Activated T-cell treated with anti-CD3 and anti-CD28 coated beads for 1 hour (primary cell): ENCODE measurements around the gene ABLIM2.
A peak's percentile ranks its signal among the peaks of the same experiment; 100 is the strongest.
"Not testable (repeated sequence)": the region's sequence is repeated elsewhere in the genome, so short reads cannot be mapped to it uniquely, and the experiment has no call there.

Source experiments
- DNase-seq: peaks from one replicate; pipeline ENCODE4 v3.0.0-alpha.2; 2020; ENCODE audit warnings: low read depth

Gene ABLIM2

DNA sequence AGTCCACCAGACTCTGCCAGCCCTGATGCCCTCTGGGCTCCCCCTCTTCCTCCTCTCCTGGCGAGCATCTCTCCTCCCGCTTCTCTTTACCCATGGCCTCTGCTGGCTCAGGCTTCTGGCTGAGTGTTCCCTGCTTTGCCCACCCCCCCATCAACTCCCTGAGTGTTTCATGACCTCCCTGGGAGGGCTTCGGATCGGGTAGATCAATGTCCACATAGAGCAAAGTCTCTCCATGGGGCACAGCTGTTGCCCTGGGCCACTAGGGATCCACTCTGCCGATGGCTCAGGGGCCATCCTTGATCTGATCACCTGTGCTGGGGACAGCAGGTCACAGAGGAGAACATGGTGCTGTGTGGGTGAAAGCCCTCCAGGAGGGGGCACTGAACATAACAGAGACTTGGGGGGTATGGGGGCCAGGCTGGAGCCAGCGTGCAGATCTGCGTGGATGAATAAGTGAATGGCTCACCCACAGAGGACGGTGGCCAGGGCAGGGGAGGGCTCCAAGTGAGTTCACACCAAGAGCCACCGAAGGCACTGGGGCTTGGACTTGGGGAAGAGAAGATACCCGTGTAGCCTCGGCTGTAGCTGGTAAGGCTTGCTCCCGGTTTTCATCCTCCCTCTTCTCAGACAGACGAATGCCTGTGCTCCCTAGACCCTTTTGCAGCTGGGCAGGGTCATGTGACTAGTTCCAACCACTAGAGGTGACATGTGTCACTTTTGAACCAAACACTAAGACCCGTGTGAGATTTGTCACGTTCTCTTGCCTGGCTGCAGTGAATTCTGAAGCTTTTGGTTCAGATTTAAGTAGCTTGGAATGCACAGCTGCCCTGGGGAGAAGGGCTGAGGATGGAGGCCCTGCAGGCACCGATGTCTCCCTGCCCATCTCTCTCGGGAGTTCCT, 195.8 kb downstream of the ABLIM2 start:
- no peak for DNase-seq

DNA sequence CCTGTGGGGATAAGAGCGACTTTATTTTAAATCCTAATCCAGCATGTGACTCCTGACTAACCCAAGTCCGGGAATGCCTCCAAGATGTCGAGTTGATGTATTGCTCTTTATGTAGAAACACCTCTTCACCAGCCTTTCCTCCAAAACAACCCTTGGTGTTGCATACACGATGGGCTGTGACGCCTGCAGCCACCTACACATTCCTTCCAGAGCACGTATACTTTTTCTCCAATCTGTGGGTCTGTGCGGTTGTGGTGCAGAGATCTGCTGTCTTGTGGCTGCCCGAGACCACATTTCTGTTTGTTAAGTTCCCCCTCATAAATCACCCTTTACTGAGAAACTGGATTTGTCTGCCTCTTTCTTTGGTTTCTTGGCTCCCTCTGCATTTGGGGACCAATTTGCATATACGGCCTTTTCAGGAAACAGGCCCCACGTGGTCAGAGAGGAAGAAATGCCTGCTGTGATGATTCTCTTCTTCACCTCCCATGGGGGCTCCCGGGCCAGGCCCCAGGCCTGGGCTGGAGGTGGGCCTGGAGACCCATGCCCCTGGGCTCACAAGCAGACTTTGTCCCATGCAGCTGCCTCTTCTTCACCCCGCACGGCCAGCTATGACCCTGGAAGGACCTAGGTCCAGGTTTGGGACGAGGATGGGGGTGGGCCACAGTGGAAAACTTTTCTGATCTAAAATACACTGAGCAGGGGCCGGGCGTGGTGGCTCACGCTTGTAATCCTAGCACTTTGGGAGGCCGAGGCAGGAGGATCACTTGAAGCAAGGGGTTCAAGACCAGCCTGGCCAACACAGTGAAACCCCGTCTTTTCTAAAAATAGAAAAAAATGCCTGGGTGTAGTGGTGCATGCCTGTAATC, 197.6 kb downstream of the ABLIM2 start:
- no peak for DNase-seq

DNA sequence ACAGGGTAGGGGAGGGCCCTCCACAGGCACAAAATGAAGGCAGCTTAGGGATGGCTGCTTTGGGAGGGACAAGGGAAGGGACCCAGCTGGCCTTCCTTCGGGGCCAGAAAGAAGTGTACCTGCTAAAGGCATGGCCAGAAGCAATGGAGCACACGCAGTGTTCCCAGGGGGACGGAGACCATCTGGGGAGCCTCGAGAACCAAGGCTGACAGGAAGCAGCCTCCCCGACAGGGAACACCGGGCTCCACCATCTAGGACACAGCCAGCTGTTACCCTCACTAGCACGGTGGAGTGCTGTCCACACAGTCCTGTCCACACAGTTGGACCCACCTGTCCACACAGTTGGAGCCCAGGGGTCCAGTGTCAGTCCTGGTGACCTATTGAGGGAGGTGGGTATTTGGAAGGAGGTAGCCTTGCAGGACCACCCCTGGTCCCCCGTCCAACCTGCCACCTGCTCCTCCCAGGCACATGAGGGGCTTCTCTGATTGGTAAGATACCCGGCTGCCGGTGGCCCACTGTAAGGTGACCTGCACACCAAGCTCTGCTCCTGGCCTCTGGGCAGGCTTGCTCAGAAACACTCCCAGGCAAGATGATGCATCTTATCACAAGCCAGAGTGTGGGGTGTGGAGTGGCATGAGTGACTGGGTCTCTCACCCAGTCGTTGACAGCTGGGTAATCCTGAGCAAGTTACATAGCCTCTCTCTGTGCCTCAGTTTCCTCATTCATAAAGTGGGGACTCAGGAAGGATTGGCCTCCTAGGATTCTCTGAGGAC, 198.4 kb downstream of the ABLIM2 start:
- DNase-seq, result no peak

DNA sequence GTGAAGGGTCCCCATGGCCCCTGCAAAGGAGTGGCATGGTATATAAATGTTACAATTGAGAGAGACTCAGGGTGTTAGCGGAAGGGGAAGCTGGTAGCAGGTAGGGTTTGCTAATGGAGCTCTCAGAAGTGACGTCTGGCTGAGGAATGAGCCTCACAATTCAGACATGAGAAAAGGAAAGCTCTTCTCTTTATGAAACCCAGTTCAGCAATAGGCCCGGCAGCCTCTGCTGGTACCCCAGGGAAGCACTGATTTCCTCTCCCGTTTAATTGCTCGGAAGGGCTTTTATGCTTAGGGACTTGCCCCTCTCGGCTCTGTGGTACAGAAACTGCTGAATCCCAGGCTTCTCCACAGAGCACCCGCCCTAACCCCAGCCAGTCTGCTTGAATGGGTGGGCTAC, 199.5 kb downstream of the ABLIM2 start:
- DNase-seq, result no peak

DNA sequence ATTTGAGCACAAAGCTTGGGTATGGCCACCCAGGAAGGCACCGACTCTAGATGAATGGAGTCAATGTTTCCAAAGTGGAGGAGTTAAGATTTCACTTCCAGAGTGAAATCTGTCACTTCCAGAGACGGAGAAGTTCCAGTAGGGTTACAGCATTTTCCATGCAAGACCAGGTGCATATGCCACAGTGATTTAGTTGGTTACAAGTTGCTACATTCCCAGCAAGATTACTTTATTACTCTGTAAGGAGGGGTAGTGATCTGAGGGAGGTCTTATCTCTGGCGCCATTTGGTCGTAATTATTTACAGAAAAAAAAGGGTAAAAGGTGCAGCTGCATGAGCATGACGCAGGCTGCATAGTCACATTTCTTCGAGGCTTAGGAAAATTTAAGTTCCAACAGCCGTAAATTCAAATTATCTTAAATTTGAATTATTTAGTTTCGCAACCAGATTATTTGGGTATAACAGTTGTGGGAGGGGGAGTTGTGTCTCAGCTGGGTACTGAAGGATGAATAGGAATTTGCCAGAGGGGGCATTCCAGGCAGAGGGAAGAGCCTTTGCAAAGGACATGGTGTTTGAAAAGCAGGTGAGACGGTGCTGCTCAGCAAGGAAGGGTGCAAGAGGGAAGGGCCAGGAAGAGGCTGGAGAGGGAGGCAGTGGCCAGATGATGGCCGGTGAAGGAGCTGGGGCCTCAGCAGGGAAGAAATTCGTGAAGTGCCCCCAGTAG, 201.5 kb downstream of the ABLIM2 start:
- no peak for DNase-seq

DNA sequence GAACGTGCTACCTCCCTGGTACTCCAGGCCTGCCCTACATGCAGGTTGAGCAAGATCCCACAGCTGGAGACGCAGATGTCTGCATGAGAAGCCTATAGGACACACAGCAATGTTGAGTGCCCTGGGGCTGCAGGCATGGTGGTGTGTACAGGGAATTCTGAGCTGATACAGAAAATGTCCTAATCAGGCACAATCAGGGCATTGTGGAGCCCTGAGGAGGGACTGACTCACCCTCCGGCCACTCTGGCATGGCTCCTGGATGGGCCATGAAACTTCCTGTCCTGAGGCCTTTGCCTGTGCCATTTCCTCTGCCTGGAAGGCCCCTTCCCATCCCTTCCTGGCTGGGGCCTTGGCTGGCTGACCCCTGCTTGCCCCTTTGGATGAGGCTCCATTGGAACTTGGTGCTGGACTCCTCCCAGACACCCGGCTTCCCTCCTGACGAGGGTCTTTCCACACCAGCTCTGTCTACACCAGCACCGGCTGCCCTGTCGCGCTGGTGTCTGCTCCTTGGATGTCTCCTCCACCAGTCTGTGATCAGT, 202.3 kb downstream of the ABLIM2 start:
- no peak for DNase-seq

DNA sequence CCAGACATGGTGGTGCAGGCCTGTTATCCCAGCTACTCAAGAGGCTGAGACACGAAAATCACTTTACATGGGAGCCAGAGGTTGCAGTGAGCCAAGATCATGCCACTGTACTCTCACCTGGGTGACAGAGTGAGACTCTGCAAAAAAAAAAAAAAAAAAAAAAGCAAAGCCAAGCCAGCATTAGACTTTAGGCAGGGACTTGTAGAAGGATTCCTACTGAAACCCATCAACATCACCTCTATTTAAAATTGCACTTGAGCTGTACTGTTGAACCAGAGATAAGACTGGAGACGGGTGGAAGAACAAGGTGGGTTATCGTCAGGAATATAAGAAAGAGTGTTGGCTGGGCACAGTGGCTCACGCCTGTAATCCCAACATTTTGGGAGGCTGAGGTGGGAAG, 203.2 kb downstream of the ABLIM2 start:
- no peak for DNase-seq

DNA sequence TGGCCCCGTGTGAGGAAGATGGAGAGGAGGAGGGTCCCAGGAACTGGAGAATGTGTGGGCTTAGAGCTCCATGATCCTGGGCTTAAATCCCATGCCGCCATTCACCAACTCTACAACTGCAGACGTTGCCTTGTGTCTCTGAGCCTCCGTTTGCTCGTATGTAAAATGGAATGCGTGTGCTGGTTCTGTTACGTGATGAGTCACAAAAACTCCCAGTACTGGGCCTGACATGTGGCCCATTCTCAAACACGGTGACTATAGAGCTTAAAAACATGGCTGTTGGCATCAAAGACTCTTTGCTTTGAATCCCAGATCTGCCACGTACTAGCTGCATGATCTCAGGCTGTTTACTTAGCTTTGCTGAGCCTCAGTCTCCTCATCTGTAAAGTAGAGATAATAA, 206.0 kb downstream of the ABLIM2 start:
- no peak for DNase-seq

DNA sequence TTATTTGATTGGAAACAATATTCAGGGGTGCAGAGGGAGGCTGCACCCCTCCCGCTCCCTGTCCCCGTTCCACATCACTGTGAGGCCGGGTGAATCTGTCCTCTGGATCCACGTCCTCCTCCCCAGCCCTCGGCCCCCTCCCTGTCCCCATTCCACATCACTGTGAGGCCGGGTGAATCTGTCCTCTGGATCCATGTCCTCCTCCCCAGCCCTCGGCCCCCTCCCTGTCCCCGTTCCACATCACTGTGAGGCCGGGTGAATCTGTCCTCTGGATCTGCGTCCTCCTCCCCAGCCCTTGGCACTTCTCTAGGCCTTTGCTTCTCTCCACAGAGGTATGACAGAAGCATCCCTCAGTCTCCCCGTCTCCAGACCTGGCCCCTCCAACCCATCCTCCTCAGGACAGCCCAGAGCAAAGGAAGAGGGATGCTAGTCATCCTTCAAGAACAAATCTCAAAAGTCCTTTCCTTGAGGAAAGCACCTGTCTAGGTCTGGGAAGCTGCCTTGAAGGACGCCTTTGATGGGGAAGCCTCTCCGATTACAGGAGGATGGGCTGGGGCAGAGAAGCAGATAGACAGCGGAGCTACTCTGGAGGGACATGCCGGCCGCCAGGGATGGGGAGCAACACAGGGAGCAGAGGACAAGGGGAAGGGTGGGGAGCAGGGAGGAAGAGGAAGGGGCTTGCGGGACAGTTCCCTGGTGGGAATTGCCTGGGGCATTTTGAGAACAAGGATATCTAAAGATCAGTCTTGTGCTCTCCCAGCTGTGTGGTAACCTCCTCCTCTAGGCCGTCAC, 208.1 kb downstream of the ABLIM2 start:
- no peak for DNase-seq

DNA sequence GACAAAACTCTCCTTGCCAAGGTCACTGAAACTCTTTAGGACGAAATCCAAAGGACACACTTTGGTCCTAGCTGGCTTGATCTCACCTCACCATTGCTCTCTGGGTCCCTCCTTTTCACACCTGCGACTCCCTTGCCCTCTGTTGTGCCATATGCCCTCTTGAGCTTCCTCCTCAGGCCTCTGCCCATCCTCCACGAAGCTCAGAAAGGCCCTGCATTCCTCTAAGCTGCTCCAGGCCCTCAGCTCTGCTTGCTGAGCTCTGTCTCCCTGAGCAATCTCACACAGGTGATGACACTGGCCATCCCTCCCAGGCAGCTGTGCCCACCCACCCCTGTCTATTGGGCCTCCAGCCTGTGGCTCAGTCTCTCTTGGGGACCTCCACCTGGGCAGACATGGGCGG, 208.9 kb downstream of the ABLIM2 start:
- DNase-seq, result no peak

DNA sequence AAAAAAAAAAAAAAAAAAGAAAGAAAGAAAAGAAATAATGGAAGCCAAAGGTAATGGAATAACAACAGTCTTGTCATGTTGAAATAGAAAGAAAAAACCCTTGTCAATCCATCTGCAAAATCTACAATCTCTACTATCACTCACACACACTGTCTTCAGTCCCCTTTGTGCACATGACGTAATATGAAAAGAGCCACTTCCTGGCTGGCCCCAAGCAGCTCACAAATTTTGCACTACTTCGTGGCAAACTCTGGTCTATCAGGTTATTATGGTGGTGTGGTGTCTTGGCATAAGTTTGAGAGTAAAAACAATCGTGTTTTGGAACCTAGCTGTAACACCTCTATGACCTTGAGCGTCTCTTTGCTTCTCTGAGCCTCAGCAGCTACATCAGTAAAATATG, 210.7 kb downstream of the ABLIM2 start:
- DNase-seq, result no peak

DNA sequence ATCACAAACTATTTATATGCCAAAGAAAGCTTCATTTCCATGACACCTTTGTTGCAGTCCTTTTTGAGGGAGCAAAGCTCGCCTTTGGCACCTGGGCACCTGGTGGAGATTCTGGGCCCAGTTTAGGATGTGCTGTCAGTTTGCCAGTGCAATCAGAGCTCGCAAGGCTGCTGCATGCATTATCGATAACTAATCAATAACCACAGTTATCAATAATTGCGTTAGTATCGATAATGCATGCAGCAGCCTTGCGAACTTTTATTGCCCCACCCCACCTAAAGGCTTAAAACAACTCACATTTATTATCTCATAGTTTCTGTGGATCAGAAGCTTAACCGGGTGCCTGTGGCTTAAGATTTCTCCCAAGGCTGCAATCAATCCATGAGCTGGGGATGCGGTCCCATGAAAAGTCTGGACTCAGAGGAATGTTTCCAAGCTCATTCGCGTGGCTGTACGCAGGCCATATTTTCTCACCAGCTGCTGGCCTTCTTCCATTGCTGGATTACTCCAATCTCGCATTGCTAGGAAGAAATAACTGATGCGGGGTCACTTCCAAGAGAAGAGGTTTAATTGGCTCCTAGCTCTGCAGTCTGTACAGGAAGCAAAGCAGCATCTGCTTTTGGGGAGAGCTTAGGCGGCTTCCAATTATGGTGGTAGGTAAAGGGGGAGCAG, 212.8 kb downstream of the ABLIM2 start:
- no peak for DNase-seq

DNA sequence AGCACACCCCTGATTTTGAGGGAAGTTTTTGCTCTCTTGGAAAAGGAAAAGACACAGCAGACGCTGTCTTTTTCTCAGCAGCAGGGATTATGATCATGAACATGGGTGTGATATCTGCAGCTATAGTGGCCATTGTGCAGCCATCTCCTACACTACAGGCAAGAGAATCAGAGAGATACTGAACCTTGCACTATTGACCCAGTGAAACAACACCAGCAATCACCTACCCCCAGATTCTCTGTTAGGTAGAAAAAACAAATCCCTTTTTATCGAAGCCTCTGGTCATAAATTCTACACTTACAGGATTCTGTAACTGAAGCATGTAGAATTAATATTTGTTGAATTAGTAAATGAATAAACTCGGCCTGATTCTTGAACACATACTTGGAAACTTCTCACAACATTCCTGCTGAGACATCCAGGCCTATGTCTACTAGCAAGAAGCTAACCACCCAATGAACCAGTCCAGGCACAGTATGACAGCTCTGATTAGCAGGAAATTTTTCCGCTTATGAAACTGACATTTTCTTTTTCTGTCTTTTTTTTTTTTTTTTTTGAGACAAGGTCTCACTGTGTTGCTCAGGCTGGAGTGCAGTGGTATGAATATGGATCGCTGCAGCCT, 213.9 kb downstream of the ABLIM2 start:
- DNase-seq, result no peak

DNA sequence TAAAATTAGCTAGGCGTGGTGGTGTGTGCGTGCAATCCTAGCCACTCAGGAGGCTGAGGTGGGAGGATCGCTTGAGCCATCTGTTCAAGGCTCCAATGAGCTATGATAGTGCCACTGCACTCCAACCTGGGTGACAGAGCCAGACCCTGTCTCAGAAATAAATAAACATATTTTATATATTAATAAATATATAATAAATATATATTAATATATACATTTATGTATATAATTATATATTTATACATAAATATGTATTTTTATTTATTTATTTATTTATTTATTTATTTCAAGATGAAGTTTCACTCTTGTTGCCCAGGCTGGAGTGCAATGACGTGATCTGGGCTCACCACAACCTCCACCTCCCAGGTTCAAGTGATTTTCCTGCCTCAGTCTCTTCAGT, 214.9 kb downstream of the ABLIM2 start:
- DNase-seq, result not testable (repeated sequence)

DNA sequence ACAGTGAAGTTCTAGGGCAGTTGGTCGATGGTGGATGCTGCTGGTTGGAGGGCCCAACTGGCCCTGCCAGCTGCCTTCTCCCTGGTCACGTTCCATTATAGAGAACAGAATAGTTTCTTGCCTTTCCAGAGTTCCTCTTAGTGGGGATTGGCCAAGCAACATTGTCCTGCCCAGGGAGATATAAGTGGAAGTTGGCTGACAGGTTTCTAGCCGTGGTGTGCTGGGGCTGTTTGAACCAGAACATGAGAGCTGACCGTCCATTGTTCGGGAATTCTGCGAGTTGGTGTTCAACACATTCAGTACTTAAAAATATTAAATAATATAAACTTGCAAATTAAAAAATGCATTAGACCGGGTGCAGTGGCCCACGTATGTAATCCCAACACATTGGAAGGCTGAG, 215.4 kb downstream of the ABLIM2 start:
- no peak for DNase-seq

DNA sequence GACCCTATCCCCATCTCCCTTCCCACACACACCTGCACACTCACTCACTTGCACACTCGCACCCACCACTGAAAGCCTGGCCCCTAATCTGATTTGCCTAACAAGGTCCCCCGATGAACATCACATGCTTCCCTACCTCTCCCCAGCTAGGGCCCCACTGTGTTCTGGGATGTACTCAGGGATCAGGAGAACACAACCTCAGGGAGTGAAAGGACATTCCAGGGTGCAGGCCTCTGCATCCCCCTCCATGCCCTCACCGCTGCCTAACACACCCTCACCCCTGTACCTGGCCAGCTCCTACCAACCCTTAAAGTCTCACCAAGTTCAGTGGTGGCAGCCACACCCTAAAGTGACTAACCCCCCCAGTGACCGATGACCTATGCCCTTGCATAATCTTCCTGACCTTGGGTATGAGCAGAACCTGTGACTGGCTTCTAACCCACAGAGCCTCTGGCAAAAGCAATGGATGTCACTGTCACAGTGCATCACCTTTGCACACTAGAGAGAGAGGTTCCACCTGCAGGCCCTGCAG, 216.6 kb downstream of the ABLIM2 start:
- DNase-seq, result no peak

DNA sequence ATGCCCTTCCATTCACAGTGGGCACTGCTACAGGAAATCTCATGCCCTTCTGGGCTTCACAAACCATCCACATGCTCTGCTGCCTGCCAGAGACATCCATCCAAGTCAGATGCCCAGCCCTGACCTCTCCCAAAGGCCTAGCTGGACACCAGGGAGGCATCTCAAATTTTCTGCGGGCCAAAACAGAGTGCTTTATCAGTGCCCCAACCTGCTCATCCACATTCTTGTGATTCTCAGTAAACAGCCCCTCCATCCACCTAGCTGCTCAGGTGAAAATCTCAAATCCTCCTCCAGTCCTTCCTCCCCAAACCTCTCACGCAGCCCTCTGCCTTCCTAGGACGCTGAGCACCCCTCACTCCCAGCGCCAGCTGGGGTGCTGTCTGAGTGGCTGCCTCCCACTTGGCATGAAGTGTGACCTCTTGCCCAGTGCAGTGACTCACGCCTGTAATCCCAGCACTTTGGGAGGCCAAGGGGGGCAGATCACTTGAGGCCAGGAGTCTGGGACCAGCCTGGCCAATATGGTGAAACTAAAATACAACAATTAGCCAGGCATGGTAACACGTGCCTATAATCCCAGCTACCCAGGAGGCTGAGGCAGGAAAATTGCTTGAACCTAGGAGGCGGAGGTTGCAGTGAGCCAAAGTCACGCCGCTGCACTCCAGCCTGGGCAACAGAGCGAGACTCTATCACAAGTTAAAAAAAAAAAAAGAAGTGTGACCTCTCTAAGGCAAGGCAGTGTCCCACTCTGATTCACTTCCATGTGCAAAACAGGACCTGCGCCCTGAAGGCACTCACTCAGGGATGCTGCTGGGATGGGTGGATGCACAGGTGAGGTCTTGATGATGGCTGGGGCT, 217.3 kb downstream of the ABLIM2 start:
- no peak for DNase-seq

DNA sequence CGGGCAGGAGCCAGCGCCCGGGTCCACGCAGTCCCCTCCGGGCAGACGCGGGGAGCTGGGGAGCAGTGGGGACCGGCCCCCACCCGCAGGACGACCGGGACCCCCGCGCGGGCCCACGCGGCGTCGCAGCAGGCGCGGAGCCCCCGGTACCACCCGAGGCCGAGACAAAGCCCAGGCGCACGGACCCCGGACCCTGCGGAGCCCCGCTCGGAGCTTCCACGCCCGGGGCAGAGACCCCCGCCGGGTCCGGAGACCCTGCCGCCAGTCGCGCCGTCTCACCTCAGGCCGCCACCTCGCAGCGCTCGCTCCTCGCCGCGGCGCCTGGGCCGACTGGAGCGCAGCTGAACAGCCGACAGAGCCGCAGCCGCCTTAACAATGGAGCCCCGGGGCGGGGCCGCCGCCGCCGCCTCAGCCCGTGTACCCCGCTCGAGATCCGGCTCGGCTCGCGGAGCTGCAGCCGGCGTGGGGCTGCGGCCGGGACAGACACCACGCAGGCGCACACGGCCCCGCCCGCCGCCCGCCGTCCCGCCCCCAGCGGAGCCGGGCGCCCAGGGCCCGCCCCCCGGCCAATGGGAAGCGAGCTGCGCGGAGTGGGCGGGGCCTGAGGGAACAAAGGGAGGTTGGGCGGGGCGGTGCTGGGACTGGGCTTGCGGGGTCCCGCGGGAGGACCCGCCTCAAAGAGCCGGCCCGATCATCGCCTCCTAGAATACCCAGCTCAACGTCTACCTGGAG, 219.1 kb downstream of the ABLIM2 start, which contains the start of gene AFAP1:
AFAP1 (minus strand) TSS at position 485 of the 732 bp plus-strand sequence. CDS start 67,783 bp downstream, outside the sequence.
- DNase-seq, result peak; percentile 88
